Endothelial cell (in vitro differentiated cells): ENCODE measurements around the gene TFR2. TPM values are rescaled to one million over a fixed set of nuclear protein-coding genes. Genes with fewer than 3 reads are reported as not detected.
A peak's percentile ranks its signal among the peaks of the same experiment; 100 is the strongest.

ENCODE experiments used
- DNase-seq: peaks from one replicate; pipeline ENCODE4 v3.0.0; 2021; ENCODE audit warnings: low spot score
- H3K27ac Mint-ChIP-seq: one replicate; pipeline ENCODE4 v1.8.0; 2021; ENCODE audit warnings: mixed read lengths, inconsistent platforms; ENCODE audit not compliant: unreplicated experiment
- H3K27me3 Mint-ChIP-seq: one replicate; pipeline ENCODE4 v1.8.0; 2021; ENCODE audit warnings: mild to moderate bottlenecking, moderate library complexity, mixed read lengths, inconsistent platforms; ENCODE audit not compliant: unreplicated experiment
- H3K36me3 Mint-ChIP-seq: one replicate; pipeline ENCODE4 v1.8.0; 2021; ENCODE audit warnings: mild to moderate bottlenecking, low read depth, mixed read lengths, inconsistent platforms; ENCODE audit not compliant: unreplicated experiment
- H3K4me1 Mint-ChIP-seq: one replicate; pipeline ENCODE4 v1.8.0; 2021; ENCODE audit warnings: mild to moderate bottlenecking, mixed read lengths, inconsistent platforms; ENCODE audit not compliant: unreplicated experiment
- H3K4me3 Mint-ChIP-seq: one replicate; pipeline ENCODE4 v1.8.0; 2021; ENCODE audit warnings: mild to moderate bottlenecking, mixed read lengths, inconsistent platforms; ENCODE audit not compliant: unreplicated experiment
- H3K9me3 Mint-ChIP-seq: one replicate; pipeline ENCODE4 v1.8.0; 2021; ENCODE audit warnings: mixed read lengths, inconsistent platforms; ENCODE audit not compliant: unreplicated experiment
- total RNA-seq: library from RNA; stranded (reverse); fragmentation: NEBNext Ultra II Directional; extraction: Animal tissue kit (Norgen Biotek cat#: 25700); gene quantifications from one replicate; pipeline ENCODE4 v1.2.1, GENCODE V29; 2021; ENCODE audit not compliant: unreplicated experiment
- TF ChIP-seq, protein P1 (sequence below): fragments of 200-600 bp; sonication (generic); IDR thresholded peaks from one replicate; pipeline ENCODE4 v1.5.0; 2021; ENCODE audit warnings: antibody characterized with exemption; ENCODE audit not compliant: unreplicated experiment

TFR2 gene
- total RNA-seq, 1 donor from 2014 or later: 1.0 TPM

GRCh38 chr7:100626530-100627237 lies 14.7 kb downstream of the TFR2 start:
- no peaks in the 10 kb centered on the region for H3K9me3 Mint-ChIP-seq
- peaks cover 6% of the 10 kb centered on the region for H3K36me3 Mint-ChIP-seq
- TF ChIP-seq, protein P1, sequence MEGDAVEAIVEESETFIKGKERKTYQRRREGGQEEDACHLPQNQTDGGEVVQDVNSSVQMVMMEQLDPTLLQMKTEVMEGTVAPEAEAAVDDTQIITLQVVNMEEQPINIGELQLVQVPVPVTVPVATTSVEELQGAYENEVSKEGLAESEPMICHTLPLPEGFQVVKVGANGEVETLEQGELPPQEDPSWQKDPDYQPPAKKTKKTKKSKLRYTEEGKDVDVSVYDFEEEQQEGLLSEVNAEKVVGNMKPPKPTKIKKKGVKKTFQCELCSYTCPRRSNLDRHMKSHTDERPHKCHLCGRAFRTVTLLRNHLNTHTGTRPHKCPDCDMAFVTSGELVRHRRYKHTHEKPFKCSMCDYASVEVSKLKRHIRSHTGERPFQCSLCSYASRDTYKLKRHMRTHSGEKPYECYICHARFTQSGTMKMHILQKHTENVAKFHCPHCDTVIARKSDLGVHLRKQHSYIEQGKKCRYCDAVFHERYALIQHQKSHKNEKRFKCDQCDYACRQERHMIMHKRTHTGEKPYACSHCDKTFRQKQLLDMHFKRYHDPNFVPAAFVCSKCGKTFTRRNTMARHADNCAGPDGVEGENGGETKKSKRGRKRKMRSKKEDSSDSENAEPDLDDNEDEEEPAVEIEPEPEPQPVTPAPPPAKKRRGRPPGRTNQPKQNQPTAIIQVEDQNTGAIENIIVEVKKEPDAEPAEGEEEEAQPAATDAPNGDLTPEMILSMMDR: no peak
- H3K27me3 Mint-ChIP-seq: peaks cover 9% of the 10 kb centered on the region
- H3K4me1 Mint-ChIP-seq: no peaks in the 10 kb centered on the region
- no peak overlapping the region for H3K4me3 Mint-ChIP-seq
- peak; percentile 76 for DNase-seq
- H3K27ac Mint-ChIP-seq: no peak overlapping the region

- peaks cover 9% of the 10 kb centered on the region for H3K36me3 Mint-ChIP-seq
- H3K9me3 Mint-ChIP-seq: no peaks in the 10 kb centered on the region
- TF ChIP-seq, protein P1: no peak
- no peaks in the 10 kb centered on the region for H3K4me1 Mint-ChIP-seq
- DNase-seq: no peak
- peaks cover 11% of the 10 kb centered on the region for H3K27me3 Mint-ChIP-seq
- peak overlapping the region; percentile 58 for H3K27ac Mint-ChIP-seq
- H3K4me3 Mint-ChIP-seq: peak overlapping the region; percentile 18
These were observed 15.3 kb downstream of the TFR2 start for GRCh38 chr7:100626055-100626454.

- TF ChIP-seq, protein P1: no peak
- Mint-ChIP-seq H3K4me1 (no peaks in the 10 kb centered on the region), H3K36me3 (peaks cover 9% of the 10 kb centered on the region), H3K27ac (peak overlapping the region; percentile 57), H3K27me3 (peaks cover 11% of the 10 kb centered on the region), H3K9me3 (no peaks in the 10 kb centered on the region), H3K4me3 (peak overlapping the region; percentile 10)
- no peak for DNase-seq
These were observed 17.2 kb downstream of the TFR2 start for GRCh38 chr7:100623951-100624824.

GRCh38 chr7:100621554-100621953 lies 19.8 kb downstream of the TFR2 start:
- TF ChIP-seq, protein P1: no peak
- Mint-ChIP-seq H3K4me3 (peak overlapping the region; percentile 3), H3K4me1 (no peaks in the 10 kb centered on the region), H3K36me3 (peaks cover 9% of the 10 kb centered on the region), H3K27me3 (peaks cover 8% of the 10 kb centered on the region), H3K27ac (no peak overlapping the region), H3K9me3 (no peaks in the 10 kb centered on the region)
- DNase-seq: no peak

DNA sequence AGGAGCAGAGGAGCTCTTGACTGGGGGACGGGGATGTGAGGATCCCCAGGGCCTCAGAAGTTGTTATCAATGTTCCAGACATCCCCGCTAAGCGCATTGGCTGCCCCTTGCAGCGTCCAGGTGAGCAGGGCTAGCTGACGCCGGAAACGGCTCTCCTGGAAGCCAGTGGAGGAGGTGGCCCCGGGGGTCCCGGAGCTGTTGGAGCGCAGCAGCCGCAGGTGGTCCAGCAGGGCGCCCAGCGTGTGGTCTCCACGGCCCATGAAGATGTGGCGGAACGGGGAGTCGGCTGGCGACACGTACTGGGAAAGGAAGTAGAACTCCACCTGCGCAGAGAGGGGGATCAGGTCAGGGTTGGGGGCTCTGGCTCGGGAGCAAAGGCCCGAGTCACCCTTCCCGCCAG lies 20.5 kb downstream of the TFR2 start:
- H3K9me3 Mint-ChIP-seq: no peaks in the 10 kb centered on the region
- no peaks in the 10 kb centered on the region for H3K4me1 Mint-ChIP-seq
- DNase-seq: no peak
- H3K36me3 Mint-ChIP-seq: peaks cover 9% of the 10 kb centered on the region
- no peak overlapping the region for H3K4me3 Mint-ChIP-seq
- TF ChIP-seq, protein P1: no peak
- no peak overlapping the region for H3K27ac Mint-ChIP-seq
- peaks cover 7% of the 10 kb centered on the region for H3K27me3 Mint-ChIP-seq
